PC-3 (cell line): ENCODE measurements around the gene PLCB4. TPM values are rescaled to one million over a fixed set of nuclear protein-coding genes. Genes with fewer than 3 reads are reported as not detected.

Source experiments
- ATAC-seq: fragments of 200-7000 bp; cut with Tn5 transposase; 2 replicates; pipeline ENCODE4 v1.9.1; 2020; ENCODE audit warnings: mild to moderate bottlenecking, moderate library complexity
- BruUV-seq: library from RNA; stranded (reverse); fragments of 400-500 nt; replicated peaks from 2 replicates; lab custom pipeline; 2021; lab: Mats Ljungman, UMichigan
- CTCF ChIA-PET: fragments of 300-600 bp; sonication (Branson Sonifier 250); formaldehyde crosslinking; loops from one replicate; lab custom pipeline; 2022; ENCODE audit warnings: antibody characterized with exemption; lab: Charles Lee
- POLR2A ChIA-PET: fragments of 300-600 bp; sonication (Branson Sonifier 250); formaldehyde crosslinking; loops from one replicate; lab custom pipeline; 2022; ENCODE audit warnings: antibody characterized with exemption; ENCODE audit not compliant: unreplicated experiment; lab: Charles Lee
- DNase-seq: peaks from one replicate; pipeline ENCODE4 v3.0.0-alpha.2; 2015
- H2AFZ ChIP-seq: fragments of 300-600 bp; sonication (generic); 2 replicates; pipeline ENCODE4 v1.6.0; 2016; ENCODE audit warnings: antibody characterized with exemption, low read length
- H3F3A ChIP-seq: fragments of 300-600 bp; sonication (generic); one replicate; pipeline ENCODE4 v1.6.0; 2017; ENCODE audit warnings: antibody characterized with exemption, low read length, control low read depth, mild to moderate bottlenecking; ENCODE audit not compliant: unreplicated experiment
- H3K27ac ChIP-seq: fragments of 300-600 bp; sonication (generic); 2 replicates; pipeline ENCODE4 v1.5.1; 2016; ENCODE audit warnings: mild to moderate bottlenecking, low read length
- H3K27me3 ChIP-seq: fragments of 300-600 bp; sonication (generic); 2 replicates; pipeline ENCODE4 v1.6.1; 2016; ENCODE audit warnings: low read length, mixed read lengths
- H3K36me3 ChIP-seq: fragments of 300-600 bp; sonication (generic); 2 replicates; pipeline ENCODE4 v1.6.1; 2016; ENCODE audit warnings: low read depth, mixed run types, low read length, mixed read lengths
- H3K4me1 ChIP-seq: fragments of 300-600 bp; sonication (generic); 2 replicates; pipeline ENCODE4 v1.5.1; 2016; ENCODE audit warnings: low read length; ENCODE audit not compliant: insufficient read depth
- H3K4me2 ChIP-seq: fragments of 300-600 bp; sonication (generic); 2 replicates; pipeline ENCODE4 v1.6.0; 2016; ENCODE audit warnings: low read length
- H3K4me3 ChIP-seq: fragments of 300-600 bp; sonication (generic); 2 replicates; pipeline ENCODE4 v1.5.1; 2016; ENCODE audit warnings: mild to moderate bottlenecking, low read length, mixed read lengths
- H3K79me2 ChIP-seq: fragments of 300-600 bp; sonication (generic); 2 replicates; pipeline ENCODE4 v1.6.1; 2017; ENCODE audit warnings: low read length, mixed read lengths
- H3K9ac ChIP-seq: fragments of 300-600 bp; sonication (generic); 2 replicates; pipeline ENCODE4 v1.6.0; 2016; ENCODE audit warnings: mild to moderate bottlenecking, low read length
- H3K9me2 ChIP-seq: fragments of 300-600 bp; sonication (generic); replicated peaks from 2 replicates; pipeline ENCODE4 v1.6.1; 2016; ENCODE audit warnings: mixed run types, low read length, mixed read lengths
- H3K9me3 ChIP-seq: fragments of 300-600 bp; sonication (generic); 2 replicates; pipeline ENCODE4 v1.6.1; 2016; ENCODE audit warnings: low read length, mixed read lengths
- H4K20me1 ChIP-seq: fragments of 300-600 bp; sonication (generic); 2 replicates; pipeline ENCODE4 v1.6.1; 2016; ENCODE audit warnings: low read length, mixed read lengths
- EZH2 ChIP-seq: fragments of 300-600 bp; sonication (generic); IDR thresholded peaks from one replicate; pipeline ENCODE4 v1.6.1; 2017; ENCODE audit warnings: antibody characterized with exemption, mild to moderate bottlenecking, low read length; ENCODE audit not compliant: unreplicated experiment
- EZH2phosphoT487 ChIP-seq: fragments of 300-600 bp; sonication (generic); IDR thresholded peaks from 2 replicates; pipeline ENCODE4 v1.6.1; 2018; ENCODE audit warnings: mild to moderate bottlenecking, antibody characterized with exemption, low read length, borderline replicate concordance
- intact Hi-C: fragments of 100-400 bp; cut with micrococcal nuclease; formaldehyde crosslinking; loops from 2 replicates; pipeline ENCODE4 v1.9.0; 2023
- total RNA-seq: library from RNA; depleted of rRNA; stranded (reverse); fragments of >200 nt; gene quantifications from 2 replicates; pipeline ENCODE4 v1.2.3, GENCODE V29; 2014
- TF ChIP-seq, protein P1 (sequence below): fragments of 300-600 bp; sonication (generic); conservative IDR thresholded peaks from 2 replicates; pipeline ENCODE4 v1.5.1; 2017; ENCODE audit warnings: antibody characterized with exemption, low read depth, mild to moderate bottlenecking, low read length

PLCB4 gene
- total RNA-seq, 1 experiment from 2014 or later = 25.4 TPM

DNA sequence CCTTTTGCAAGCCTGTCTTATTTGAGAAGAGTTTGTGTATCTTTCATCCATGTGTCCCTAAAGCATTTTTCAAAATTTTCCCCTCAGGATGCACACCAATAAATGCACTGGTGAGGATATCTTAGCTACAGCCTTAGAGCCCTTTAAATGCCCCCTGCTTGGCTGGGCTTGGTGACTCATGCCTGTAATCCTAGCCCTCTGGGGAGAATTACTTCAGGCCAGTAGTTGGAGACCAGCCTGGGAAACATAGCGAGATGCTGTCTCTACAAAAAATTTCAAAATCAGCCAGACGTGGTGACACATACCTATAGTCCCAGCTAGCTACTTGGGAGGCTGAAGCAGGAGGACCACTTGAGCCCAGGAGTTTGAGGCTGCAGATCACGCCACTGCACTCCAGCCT, 33.8 kb upstream of the PLCB4 start:
- no peak overlapping the region for H3K4me2 ChIP-seq
- POLR2A ChIA-PET = interaction anchor here (0.6 to 0.7 kb wide), 2 partner anchors 38 to 1400 kb away, joined by 4 read pairs; partner anchors contain the start of gene SLX4IP
- intact Hi-C loops = no loop called here

GRCh38 chr20:9036593-9036992, 32.3 kb upstream of the PLCB4 start:
- no peaks in the 10 kb centered on the region for H4K20me1 ChIP-seq
- ChIA-PET POLR2A (no interaction called here), CTCF (no interaction called here)
- no peak overlapping the region for H3K4me2 ChIP-seq
- ATAC-seq (no peak), DNase-seq (no peak)
- no peaks in the 10 kb centered on the region for H3K27me3 ChIP-seq
- no peak overlapping the region for H3K27ac ChIP-seq
- no peaks in the 10 kb centered on the region for H3K9me3 ChIP-seq
- H3K9ac ChIP-seq = no peak overlapping the region
- intact Hi-C loops = no loop called here
- no peak overlapping the region for H2AFZ ChIP-seq
- no peaks in the 10 kb centered on the region for H3K9me2 ChIP-seq
- no peaks in the 10 kb centered on the region for H3K79me2 ChIP-seq
- H3K36me3 ChIP-seq = no peaks in the 10 kb centered on the region
- H3K4me1 ChIP-seq = peaks cover 7% of the 10 kb centered on the region; the same call in 1 of the 2 replicates
- BruUV-seq = no TSS peak
- no peak for TF ChIP-seq EZH2phosphoT487
- TF ChIP-seq EZH2 = no peak
- TF ChIP-seq, protein P1, sequence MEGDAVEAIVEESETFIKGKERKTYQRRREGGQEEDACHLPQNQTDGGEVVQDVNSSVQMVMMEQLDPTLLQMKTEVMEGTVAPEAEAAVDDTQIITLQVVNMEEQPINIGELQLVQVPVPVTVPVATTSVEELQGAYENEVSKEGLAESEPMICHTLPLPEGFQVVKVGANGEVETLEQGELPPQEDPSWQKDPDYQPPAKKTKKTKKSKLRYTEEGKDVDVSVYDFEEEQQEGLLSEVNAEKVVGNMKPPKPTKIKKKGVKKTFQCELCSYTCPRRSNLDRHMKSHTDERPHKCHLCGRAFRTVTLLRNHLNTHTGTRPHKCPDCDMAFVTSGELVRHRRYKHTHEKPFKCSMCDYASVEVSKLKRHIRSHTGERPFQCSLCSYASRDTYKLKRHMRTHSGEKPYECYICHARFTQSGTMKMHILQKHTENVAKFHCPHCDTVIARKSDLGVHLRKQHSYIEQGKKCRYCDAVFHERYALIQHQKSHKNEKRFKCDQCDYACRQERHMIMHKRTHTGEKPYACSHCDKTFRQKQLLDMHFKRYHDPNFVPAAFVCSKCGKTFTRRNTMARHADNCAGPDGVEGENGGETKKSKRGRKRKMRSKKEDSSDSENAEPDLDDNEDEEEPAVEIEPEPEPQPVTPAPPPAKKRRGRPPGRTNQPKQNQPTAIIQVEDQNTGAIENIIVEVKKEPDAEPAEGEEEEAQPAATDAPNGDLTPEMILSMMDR = no peak
- no peak overlapping the region for H3K4me3 ChIP-seq
- H3F3A ChIP-seq = no peaks in the 10 kb centered on the region

More for the DNA sequence above, 33.8 kb upstream of the PLCB4 start:
- H3K9me2 ChIP-seq = no peaks in the 10 kb centered on the region
- no peaks in the 10 kb centered on the region for H3K27me3 ChIP-seq
- CTCF ChIA-PET = no interaction called here
- H3K9ac ChIP-seq = no peak overlapping the region
- no peaks in the 10 kb centered on the region for H3K9me3 ChIP-seq
- TF ChIP-seq EZH2phosphoT487 (no peak), EZH2 (no peak)
- TF ChIP-seq, protein P1 = no peak
- no peaks in the 10 kb centered on the region for H4K20me1 ChIP-seq
- ATAC-seq (peak; percentile 98), DNase-seq (peak; percentile 88)
- no peak overlapping the region for H3K27ac ChIP-seq
- H3K4me3 ChIP-seq = no peak overlapping the region
- H3K4me1 ChIP-seq = peaks cover 7% of the 10 kb centered on the region; the same call in 1 of the 2 replicates
- H2AFZ ChIP-seq = no peak overlapping the region
- no TSS peak for BruUV-seq
- no peaks in the 10 kb centered on the region for H3K36me3 ChIP-seq
- no peaks in the 10 kb centered on the region for H3F3A ChIP-seq
- H3K79me2 ChIP-seq = no peaks in the 10 kb centered on the region

DNA sequence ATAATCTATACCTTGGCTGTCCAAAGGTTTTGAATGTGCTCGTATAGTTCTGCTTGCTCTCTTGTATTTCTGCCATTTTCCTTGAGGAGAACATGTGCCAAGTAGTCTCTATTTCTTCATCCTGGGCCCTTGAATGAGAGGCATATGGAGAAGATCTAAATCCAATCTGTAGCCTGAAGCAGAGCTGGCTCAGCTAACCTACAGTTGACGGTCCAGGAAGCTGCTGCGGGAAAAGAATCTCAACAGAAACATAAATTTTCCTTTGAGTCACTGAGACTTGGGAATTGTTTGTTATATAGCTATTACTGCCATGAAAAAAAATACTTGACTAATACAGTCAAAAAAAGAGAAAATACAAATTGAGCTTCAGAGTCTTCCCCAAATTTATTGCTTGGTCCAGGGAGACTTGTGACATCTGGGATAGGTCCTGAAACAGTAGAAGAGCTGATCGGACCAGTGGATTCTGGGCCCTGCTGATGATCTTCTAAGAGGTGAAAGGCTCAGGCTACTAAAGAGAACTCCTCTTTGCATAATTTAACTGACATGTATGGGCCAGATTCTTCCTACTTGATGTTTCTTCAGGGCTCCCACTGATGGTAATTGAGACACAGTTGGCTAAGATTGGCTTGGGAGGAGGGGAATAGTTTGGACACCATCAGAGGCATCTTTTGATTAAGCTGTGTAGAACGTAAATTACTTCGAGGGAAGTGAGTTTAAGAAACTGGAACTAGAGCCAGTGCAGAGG, 29.9 kb upstream of the PLCB4 start:
- TF ChIP-seq, protein P1 = no peak
- TF ChIP-seq EZH2 (no peak), EZH2phosphoT487 (no peak)
- H3K27me3 ChIP-seq = no peaks in the 10 kb centered on the region
- H3K79me2 ChIP-seq = no peaks in the 10 kb centered on the region
- intact Hi-C loops = no loop called here
- BruUV-seq = no TSS peak
- no peaks in the 10 kb centered on the region for H3K9me3 ChIP-seq
- H3F3A ChIP-seq = no peaks in the 10 kb centered on the region
- H3K4me2 ChIP-seq = no peak overlapping the region
- H3K9me2 ChIP-seq = no peaks in the 10 kb centered on the region
- no peak overlapping the region for H3K27ac ChIP-seq
- H3K36me3 ChIP-seq = no peaks in the 10 kb centered on the region
- CTCF ChIA-PET = no interaction called here
- ATAC-seq = no peak
- H3K4me1 ChIP-seq = peaks cover 7% of the 10 kb centered on the region; the same call in 1 of the 2 replicates
- H4K20me1 ChIP-seq = no peaks in the 10 kb centered on the region
- no peak overlapping the region for H3K9ac ChIP-seq
- POLR2A ChIA-PET = interaction anchor here (0.7 kb wide), 1 partner anchor 945 kb away, joined by 4 read pairs; no protein-coding TSS in a partner anchor
- no peak overlapping the region for H3K4me3 ChIP-seq
- DNase-seq = no peak
- no peak overlapping the region for H2AFZ ChIP-seq
